ENCODE measurements around the gene PPP1R3E.

The PPP1R3E gene

GRCh38 chr14:23319746-23320583 is 17.3 kb upstream of the PPP1R3E start:
- no peak for TF ChIP-seq EP300 (IDR thresholded peaks at IDR 0.05; ENCODE audit: borderline replicate concordance)
- no peak for TF ChIP-seq MAX (IDR thresholded peaks at IDR 0.05)
- no peak for TF ChIP-seq FOXM1 (IDR thresholded peaks at IDR 0.05; ENCODE audit: borderline replicate concordance, low read depth)
- TF ChIP-seq TCF12 (IDR thresholded peaks at IDR 0.05; ENCODE audit: low read depth) = no peak
- TF ChIP-seq, protein P1, sequence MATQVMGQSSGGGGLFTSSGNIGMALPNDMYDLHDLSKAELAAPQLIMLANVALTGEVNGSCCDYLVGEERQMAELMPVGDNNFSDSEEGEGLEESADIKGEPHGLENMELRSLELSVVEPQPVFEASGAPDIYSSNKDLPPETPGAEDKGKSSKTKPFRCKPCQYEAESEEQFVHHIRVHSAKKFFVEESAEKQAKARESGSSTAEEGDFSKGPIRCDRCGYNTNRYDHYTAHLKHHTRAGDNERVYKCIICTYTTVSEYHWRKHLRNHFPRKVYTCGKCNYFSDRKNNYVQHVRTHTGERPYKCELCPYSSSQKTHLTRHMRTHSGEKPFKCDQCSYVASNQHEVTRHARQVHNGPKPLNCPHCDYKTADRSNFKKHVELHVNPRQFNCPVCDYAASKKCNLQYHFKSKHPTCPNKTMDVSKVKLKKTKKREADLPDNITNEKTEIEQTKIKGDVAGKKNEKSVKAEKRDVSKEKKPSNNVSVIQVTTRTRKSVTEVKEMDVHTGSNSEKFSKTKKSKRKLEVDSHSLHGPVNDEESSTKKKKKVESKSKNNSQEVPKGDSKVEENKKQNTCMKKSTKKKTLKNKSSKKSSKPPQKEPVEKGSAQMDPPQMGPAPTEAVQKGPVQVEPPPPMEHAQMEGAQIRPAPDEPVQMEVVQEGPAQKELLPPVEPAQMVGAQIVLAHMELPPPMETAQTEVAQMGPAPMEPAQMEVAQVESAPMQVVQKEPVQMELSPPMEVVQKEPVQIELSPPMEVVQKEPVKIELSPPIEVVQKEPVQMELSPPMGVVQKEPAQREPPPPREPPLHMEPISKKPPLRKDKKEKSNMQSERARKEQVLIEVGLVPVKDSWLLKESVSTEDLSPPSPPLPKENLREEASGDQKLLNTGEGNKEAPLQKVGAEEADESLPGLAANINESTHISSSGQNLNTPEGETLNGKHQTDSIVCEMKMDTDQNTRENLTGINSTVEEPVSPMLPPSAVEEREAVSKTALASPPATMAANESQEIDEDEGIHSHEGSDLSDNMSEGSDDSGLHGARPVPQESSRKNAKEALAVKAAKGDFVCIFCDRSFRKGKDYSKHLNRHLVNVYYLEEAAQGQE (IDR thresholded peaks at IDR 0.05; ENCODE audit: low read depth) = no peak
- TF ChIP-seq NFIC (IDR thresholded peaks at IDR 0.05) = no peak
- TF ChIP-seq CEBPB (IDR thresholded peaks at IDR 0.05) = no peak
- no peak for TF ChIP-seq RAD21 (IDR thresholded peaks at IDR 0.05; ENCODE audit: low read depth)
- no peak for TF ChIP-seq ZBTB7A (IDR thresholded peaks at IDR 0.05; ENCODE audit: low read depth)
- TF ChIP-seq TEAD4 (IDR thresholded peaks at IDR 0.05) = no peak
- TF ChIP-seq, protein P2, sequence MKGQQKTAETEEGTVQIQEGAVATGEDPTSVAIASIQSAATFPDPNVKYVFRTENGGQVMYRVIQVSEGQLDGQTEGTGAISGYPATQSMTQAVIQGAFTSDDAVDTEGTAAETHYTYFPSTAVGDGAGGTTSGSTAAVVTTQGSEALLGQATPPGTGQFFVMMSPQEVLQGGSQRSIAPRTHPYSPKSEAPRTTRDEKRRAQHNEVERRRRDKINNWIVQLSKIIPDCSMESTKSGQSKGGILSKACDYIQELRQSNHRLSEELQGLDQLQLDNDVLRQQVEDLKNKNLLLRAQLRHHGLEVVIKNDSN (IDR thresholded peaks at IDR 0.05) = no peak
- no peak for TF ChIP-seq EGR1 (IDR thresholded peaks at IDR 0.05)
- TF ChIP-seq YY1 (IDR thresholded peaks at IDR 0.05; ENCODE audit: low read depth) = no peak

DNA sequence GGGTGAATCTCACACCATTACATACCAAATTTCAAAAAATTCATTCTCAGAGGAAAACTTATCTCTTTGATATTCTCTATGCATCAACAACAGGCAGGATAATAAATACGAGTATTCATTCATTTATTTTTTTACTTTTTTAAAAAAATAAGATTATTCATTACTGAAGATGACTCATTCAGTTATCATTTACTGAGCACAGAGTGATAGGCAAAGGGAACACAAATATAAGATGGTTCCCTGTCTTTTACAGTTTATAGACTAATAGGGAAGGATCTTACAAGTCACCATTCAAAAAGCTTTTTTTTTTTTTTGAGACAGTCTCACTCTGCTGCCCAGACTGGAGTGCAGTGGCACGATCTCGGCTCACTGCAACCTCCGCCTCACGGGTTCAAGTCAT is 13.6 kb upstream of the PPP1R3E start:
- TF ChIP-seq EGR1 (IDR thresholded peaks at IDR 0.05) = no peak

- TF ChIP-seq NFIC (IDR thresholded peaks at IDR 0.05) (no peak), CREB1 (IDR thresholded peaks at IDR 0.05; ENCODE audit: low read depth) (no peak), YY1 (IDR thresholded peaks at IDR 0.05; ENCODE audit: low read depth) (no peak), RAD21 (IDR thresholded peaks at IDR 0.05; ENCODE audit: low read depth) (no peak), CEBPB (IDR thresholded peaks at IDR 0.05) (no peak), TEAD4 (IDR thresholded peaks at IDR 0.05) (no peak), MAX (IDR thresholded peaks at IDR 0.05) (no peak), TCF12 (IDR thresholded peaks at IDR 0.05; ENCODE audit: low read depth) (no peak), FOXM1 (IDR thresholded peaks at IDR 0.05; ENCODE audit: borderline replicate concordance, low read depth) (no peak), EGR1 (IDR thresholded peaks at IDR 0.05) (no peak), ZBTB7A (IDR thresholded peaks at IDR 0.05; ENCODE audit: low read depth) (no peak), EP300 (IDR thresholded peaks at IDR 0.05; ENCODE audit: borderline replicate concordance) (no peak), TAF1 (IDR thresholded peaks at IDR 0.05; ENCODE audit: low read depth) (no peak)
- TF ChIP-seq, protein P1 (IDR thresholded peaks at IDR 0.05; ENCODE audit: low read depth) = no peak
- TF ChIP-seq, protein P2 (IDR thresholded peaks at IDR 0.05) = no peak
Observed at GRCh38 chr14:23310546-23310945, 7.9 kb upstream of the PPP1R3E start.

- TF ChIP-seq MAX (IDR thresholded peaks at IDR 0.05) (no peak), ZBTB7A (IDR thresholded peaks at IDR 0.05; ENCODE audit: low read depth) (no peak), EP300 (IDR thresholded peaks at IDR 0.05; ENCODE audit: borderline replicate concordance) (no peak), CEBPB (IDR thresholded peaks at IDR 0.05) (no peak), FOXM1 (IDR thresholded peaks at IDR 0.05; ENCODE audit: borderline replicate concordance, low read depth) (no peak), NFIC (IDR thresholded peaks at IDR 0.05) (no peak), RAD21 (IDR thresholded peaks at IDR 0.05; ENCODE audit: low read depth) (no peak)
Observed at GRCh38 chr14:23308721-23309445, 6.2 kb upstream of the PPP1R3E start.
